SK-N-SH (cell line): Measurements from ENCODE around the gene SREK1IP1. TPM values are rescaled to one million over a fixed set of nuclear protein-coding genes. Genes with fewer than 3 reads are reported as not detected.

Source experiments
- CTCF ChIA-PET: fragments of 300-600, 350-600 bp; formaldehyde crosslinking; extraction: SDS; loops from one replicate; lab custom pipeline; 2021; lab: Yijun Ruan, JAX
- POLR2A ChIA-PET: fragments of 350-600 bp; sonication (Branson Sonifier 250); formaldehyde crosslinking; extraction: SDS; loops from one replicate; lab custom pipeline; 2020; ENCODE audit warnings: antibody characterized with exemption, inconsistent platforms; lab: Yijun Ruan, JAX
- DNase-seq: peaks from one replicate; pipeline ENCODE4 v3.0.0; 2012
- H2AFZ ChIP-seq: fragments of 200-600 bp; sonication (generic); 2 replicates; pipeline ENCODE4 v1.8.1; 2016; ENCODE audit warnings: antibody characterized with exemption, mild to moderate bottlenecking, low read depth
- H3F3A ChIP-seq: fragments of 200-600 bp; sonication (generic); replicated peaks from 2 replicates; pipeline ENCODE3; 2016; ENCODE audit warnings: antibody characterized with exemption, mild to moderate bottlenecking; ENCODE audit not compliant: insufficient read depth
- H3K27ac ChIP-seq, 2 experiments: fragments of 200-500 bp in 1 of 2; fragments of 200-600 bp in 1 of 2; sonication (Bioruptor generic) in 1 of 2; sonication (generic), shearing (Covaris generic) in 1 of 2; 2 replicates each; pipeline versions ENCODE4 v1.5.1 to v1.6.1; 2014 to 2016; ENCODE audit warnings: low read depth in 2 of 2, inconsistent platforms in 1 of 2, low read length in 1 of 2, mild to moderate bottlenecking in 1 of 2, mixed read lengths in 1 of 2
- H3K27me3 ChIP-seq: fragments of 200-600 bp; sonication (generic), shearing (Covaris generic); 2 replicates; pipeline ENCODE4 v1.6.1; 2016; ENCODE audit warnings: mixed run types; ENCODE audit not compliant: insufficient read depth
- H3K36me3 ChIP-seq, 2 experiments: fragments of 200-500 bp in 1 of 2; fragments of 200-600 bp in 1 of 2; sonication (Bioruptor generic) in 1 of 2; sonication (generic) in 1 of 2; replicated peaks in 1 of 2; 2 replicates each; pipeline versions ENCODE3 to v1.5.1; 2014 to 2016; ENCODE audit warnings: low read length in 1 of 2, mild to moderate bottlenecking in 1 of 2; ENCODE audit not compliant: insufficient read depth in 2 of 2, control insufficient read depth in 1 of 2
- H3K4me1 ChIP-seq, 2 experiments: fragments of 200-500 bp in 1 of 2; fragments of 200-600 bp in 1 of 2; sonication (Bioruptor generic) in 1 of 2; sonication (generic), shearing (Covaris generic) in 1 of 2; 2 replicates each; pipeline versions ENCODE4 v1.5.1 to v1.6.1; 2014 to 2016; ENCODE audit warnings: low read depth in 1 of 2, low read length in 1 of 2, mixed run types in 1 of 2; ENCODE audit not compliant: insufficient read depth in 2 of 2, control insufficient read depth in 1 of 2
- H3K4me2 ChIP-seq: fragments of 200-600 bp; sonication (generic), shearing (Covaris generic); 2 replicates; pipeline ENCODE4 v1.6.1; 2017; ENCODE audit warnings: mixed run types
- H3K4me3 ChIP-seq, 2 experiments: fragments of 200-500 bp in 1 of 2; fragments of 200-600 bp in 1 of 2; sonication (Bioruptor generic) in 1 of 2; sonication (generic), shearing (Covaris generic) in 1 of 2; 2 replicates each; pipeline versions ENCODE4 v1.5.1 to v1.8.1; 2014 to 2016; ENCODE audit warnings: low read depth in 2 of 2, inconsistent platforms in 1 of 2, low read length in 1 of 2, mild to moderate bottlenecking in 1 of 2, mixed read lengths in 1 of 2, moderate library complexity in 1 of 2
- H3K79me2 ChIP-seq: fragments of 200-600 bp; sonication (generic); 2 replicates; pipeline ENCODE4 v1.8.1; 2017; ENCODE audit warnings: mild to moderate bottlenecking; ENCODE audit not compliant: insufficient read depth
- H3K9ac ChIP-seq: fragments of 200-600 bp; sonication (generic); 2 replicates; pipeline ENCODE4 v1.6.1; 2017; ENCODE audit warnings: mixed run types
- H3K9me2 ChIP-seq: fragments of 200-600 bp; sonication (generic); 2 replicates; pipeline ENCODE4 v1.6.1; 2017; ENCODE audit warnings: mixed run types
- H3K9me3 ChIP-seq: fragments of 200-600 bp; sonication (generic); 2 replicates; pipeline ENCODE4 v1.6.1; 2017; ENCODE audit warnings: mixed run types, mild to moderate bottlenecking, moderate library complexity
- H4K20me1 ChIP-seq: fragments of 200-600 bp; sonication (generic); 2 replicates; pipeline ENCODE4 v1.6.1; 2017; ENCODE audit warnings: mild to moderate bottlenecking, mixed run types; ENCODE audit not compliant: insufficient read depth
- ELF1 ChIP-seq: IDR thresholded peaks from 2 replicates; pipeline ENCODE4 v1.4.0; 2012
- FOSL2 ChIP-seq: IDR thresholded peaks from 2 replicates; pipeline ENCODE4 v1.4.0; 2012; ENCODE audit warnings: low read depth, mild to moderate bottlenecking, moderate library complexity, borderline replicate concordance
- FOXJ3 ChIP-seq: sonication (generic); formaldehyde crosslinking; IDR thresholded peaks from 2 replicates; pipeline ENCODE4 v1.5.1; 2020; ENCODE audit warnings: mild to moderate bottlenecking, missing genetic modification reagents
- GATA2 ChIP-seq: sonication (generic); formaldehyde crosslinking; IDR thresholded peaks from 2 replicates; pipeline ENCODE4 v1.5.0; 2020; ENCODE audit warnings: mild to moderate bottlenecking, missing genetic modification reagents
- MEF2A ChIP-seq: IDR thresholded peaks from 2 replicates; pipeline ENCODE4 v1.4.0; 2012; ENCODE audit warnings: low read depth, borderline replicate concordance
- MXI1 ChIP-seq: IDR thresholded peaks from 2 replicates; pipeline ENCODE4 v1.6.1; 2012; ENCODE audit warnings: mild to moderate bottlenecking, low read depth, low read length, improper control_type of control experiment
- RFX5 ChIP-seq: IDR thresholded peaks from 2 replicates; pipeline ENCODE4 v1.6.1; 2012; ENCODE audit warnings: mild to moderate bottlenecking, improper control_type of control experiment, low read length
- RXRA ChIP-seq: IDR thresholded peaks from 2 replicates; pipeline ENCODE4 v1.4.0; 2012; ENCODE audit warnings: low read depth, mild to moderate bottlenecking, borderline replicate concordance
- TAF1 ChIP-seq: IDR thresholded peaks from 2 replicates; pipeline ENCODE4 v1.6.1; 2012; ENCODE audit warnings: low read depth, mild to moderate bottlenecking, low read length, moderate library complexity, borderline replicate concordance
- USF2 ChIP-seq: fragments of 150-350 bp; IDR thresholded peaks from 2 replicates; pipeline ENCODE4 v1.6.1; 2017; ENCODE audit warnings: antibody characterized with exemption, low read length, low read depth, borderline replicate concordance
- YY1 ChIP-seq: IDR thresholded peaks from 2 replicates; pipeline ENCODE4 v1.4.0; 2012; ENCODE audit warnings: low read depth, mild to moderate bottlenecking
- WGBS: methylation state at CpG from one replicate; pipeline ENCODE4 v1.1.6; 2017; ENCODE audit warnings: low lambda C conversion rate; 5-methylcytosine and 5-hydroxymethylcytosine counted together
- polyA plus RNA-seq, 3 experiments: library from polyadenylated mRNA; depleted of rRNA; stranded (reverse); fragments of >200 nt; gene quantifications; 2 replicates each; pipeline ENCODE4 v1.2.3, GENCODE V29; 2012
- TF ChIP-seq, protein P1 (sequence below): fragments of 200-600 bp; sonication (generic); IDR thresholded peaks from 2 replicates; pipeline ENCODE4 v1.6.1; 2017; ENCODE audit warnings: antibody characterized with exemption, mild to moderate bottlenecking, moderate library complexity
- TF ChIP-seq, protein P2 (sequence below): IDR thresholded peaks from 2 replicates; pipeline ENCODE4 v1.4.0; 2012; ENCODE audit warnings: low read depth, borderline replicate concordance
- TF ChIP-seq, protein P3 (sequence below): IDR thresholded peaks from 2 replicates; pipeline ENCODE4 v1.6.1; 2012; ENCODE audit warnings: mild to moderate bottlenecking, low read depth, low read length, moderate library complexity

The SREK1IP1 gene
- polyA plus RNA-seq, 1 of the 3 experiments (the other 2 are of a cell fraction): 1.2 TPM

DNA sequence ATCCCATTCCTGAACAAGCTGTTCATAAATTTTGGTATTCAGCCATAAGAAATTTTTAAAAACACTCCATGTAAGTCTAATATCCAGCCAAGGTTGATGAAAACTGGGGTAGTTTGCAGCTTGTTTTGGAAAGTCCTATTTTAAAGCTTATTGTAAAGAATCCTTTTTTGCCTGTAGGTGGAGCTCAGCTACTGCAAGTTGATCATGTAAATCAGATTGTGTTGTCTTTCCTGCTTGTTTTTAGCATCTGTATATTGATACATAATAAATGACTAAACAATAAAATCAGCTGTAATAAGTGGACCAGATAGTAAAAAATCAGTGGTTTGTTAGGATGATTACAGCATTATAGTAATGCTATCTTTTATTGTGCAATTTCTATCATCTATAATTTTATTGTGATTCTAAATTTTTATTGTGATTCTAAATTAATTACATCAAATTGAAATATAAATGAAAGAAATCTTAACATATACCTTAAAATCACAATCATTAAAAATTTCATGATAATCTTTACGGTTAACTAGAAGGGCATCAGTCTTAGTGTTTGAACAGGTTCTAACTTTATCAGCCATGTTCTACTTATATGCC, 42.7 kb upstream of the SREK1IP1 start (continued):
- TF ChIP-seq, protein P1, sequence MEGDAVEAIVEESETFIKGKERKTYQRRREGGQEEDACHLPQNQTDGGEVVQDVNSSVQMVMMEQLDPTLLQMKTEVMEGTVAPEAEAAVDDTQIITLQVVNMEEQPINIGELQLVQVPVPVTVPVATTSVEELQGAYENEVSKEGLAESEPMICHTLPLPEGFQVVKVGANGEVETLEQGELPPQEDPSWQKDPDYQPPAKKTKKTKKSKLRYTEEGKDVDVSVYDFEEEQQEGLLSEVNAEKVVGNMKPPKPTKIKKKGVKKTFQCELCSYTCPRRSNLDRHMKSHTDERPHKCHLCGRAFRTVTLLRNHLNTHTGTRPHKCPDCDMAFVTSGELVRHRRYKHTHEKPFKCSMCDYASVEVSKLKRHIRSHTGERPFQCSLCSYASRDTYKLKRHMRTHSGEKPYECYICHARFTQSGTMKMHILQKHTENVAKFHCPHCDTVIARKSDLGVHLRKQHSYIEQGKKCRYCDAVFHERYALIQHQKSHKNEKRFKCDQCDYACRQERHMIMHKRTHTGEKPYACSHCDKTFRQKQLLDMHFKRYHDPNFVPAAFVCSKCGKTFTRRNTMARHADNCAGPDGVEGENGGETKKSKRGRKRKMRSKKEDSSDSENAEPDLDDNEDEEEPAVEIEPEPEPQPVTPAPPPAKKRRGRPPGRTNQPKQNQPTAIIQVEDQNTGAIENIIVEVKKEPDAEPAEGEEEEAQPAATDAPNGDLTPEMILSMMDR: peak; percentile 86
- TF ChIP-seq RFX5: no peak

DNA sequence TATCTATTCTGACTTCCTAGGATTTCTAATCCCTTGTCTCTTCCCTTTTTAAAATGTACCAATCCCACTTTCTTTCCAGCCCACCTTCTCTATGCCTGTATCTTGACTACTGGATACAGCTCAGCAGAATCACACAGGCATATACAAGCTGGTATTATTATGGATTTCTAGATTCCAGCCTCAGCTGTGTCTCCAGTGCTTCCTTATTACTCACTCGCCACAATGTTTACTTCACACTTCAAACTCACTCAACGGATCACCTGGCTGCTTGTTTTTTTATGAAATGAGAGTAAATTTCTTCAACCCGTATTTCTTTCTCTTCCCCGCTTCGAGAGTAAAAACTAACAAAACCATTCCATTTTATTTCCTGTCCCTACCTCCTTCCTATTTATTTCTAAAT, 39.0 kb upstream of the SREK1IP1 start:
- ChIA-PET CTCF (interaction anchor here (0.5 to 1.4 kb wide), 3 partner anchors 232 to 677 kb away, joined by 4 to 5 read pairs (median 4); no protein-coding TSS in a partner anchor), POLR2A (no interaction called here)
- WGBS: 94% methylated on average over 5 of the region's 5 CpGs

More for the DNA sequence above, 39.0 kb upstream of the SREK1IP1 start:
- no peaks in the 10 kb centered on the region; a peak in 1 of 4 replicates for H3K4me1 ChIP-seq
- H3K4me2 ChIP-seq: no peak overlapping the region
- no peak overlapping the region for H3K4me3 ChIP-seq
- H3K79me2 ChIP-seq: no peaks in the 10 kb centered on the region
- no peak overlapping the region for H2AFZ ChIP-seq
- TF ChIP-seq RXRA (no peak), TAF1 (no peak), MXI1 (no peak), ELF1 (no peak), USF2 (no peak), FOSL2 (no peak), GATA2 (no peak), YY1 (no peak), FOXJ3 (CRISPR knock-in tag) (no peak), MEF2A (no peak)
- TF ChIP-seq, protein P2, sequence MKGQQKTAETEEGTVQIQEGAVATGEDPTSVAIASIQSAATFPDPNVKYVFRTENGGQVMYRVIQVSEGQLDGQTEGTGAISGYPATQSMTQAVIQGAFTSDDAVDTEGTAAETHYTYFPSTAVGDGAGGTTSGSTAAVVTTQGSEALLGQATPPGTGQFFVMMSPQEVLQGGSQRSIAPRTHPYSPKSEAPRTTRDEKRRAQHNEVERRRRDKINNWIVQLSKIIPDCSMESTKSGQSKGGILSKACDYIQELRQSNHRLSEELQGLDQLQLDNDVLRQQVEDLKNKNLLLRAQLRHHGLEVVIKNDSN: no peak
- TF ChIP-seq, protein P3, sequence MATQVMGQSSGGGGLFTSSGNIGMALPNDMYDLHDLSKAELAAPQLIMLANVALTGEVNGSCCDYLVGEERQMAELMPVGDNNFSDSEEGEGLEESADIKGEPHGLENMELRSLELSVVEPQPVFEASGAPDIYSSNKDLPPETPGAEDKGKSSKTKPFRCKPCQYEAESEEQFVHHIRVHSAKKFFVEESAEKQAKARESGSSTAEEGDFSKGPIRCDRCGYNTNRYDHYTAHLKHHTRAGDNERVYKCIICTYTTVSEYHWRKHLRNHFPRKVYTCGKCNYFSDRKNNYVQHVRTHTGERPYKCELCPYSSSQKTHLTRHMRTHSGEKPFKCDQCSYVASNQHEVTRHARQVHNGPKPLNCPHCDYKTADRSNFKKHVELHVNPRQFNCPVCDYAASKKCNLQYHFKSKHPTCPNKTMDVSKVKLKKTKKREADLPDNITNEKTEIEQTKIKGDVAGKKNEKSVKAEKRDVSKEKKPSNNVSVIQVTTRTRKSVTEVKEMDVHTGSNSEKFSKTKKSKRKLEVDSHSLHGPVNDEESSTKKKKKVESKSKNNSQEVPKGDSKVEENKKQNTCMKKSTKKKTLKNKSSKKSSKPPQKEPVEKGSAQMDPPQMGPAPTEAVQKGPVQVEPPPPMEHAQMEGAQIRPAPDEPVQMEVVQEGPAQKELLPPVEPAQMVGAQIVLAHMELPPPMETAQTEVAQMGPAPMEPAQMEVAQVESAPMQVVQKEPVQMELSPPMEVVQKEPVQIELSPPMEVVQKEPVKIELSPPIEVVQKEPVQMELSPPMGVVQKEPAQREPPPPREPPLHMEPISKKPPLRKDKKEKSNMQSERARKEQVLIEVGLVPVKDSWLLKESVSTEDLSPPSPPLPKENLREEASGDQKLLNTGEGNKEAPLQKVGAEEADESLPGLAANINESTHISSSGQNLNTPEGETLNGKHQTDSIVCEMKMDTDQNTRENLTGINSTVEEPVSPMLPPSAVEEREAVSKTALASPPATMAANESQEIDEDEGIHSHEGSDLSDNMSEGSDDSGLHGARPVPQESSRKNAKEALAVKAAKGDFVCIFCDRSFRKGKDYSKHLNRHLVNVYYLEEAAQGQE: no peak
- no peak for DNase-seq
- H3K36me3 ChIP-seq: peaks cover 28 to 31% of the 10 kb centered on the region in 2 experiments
- H3F3A ChIP-seq: peaks cover 8% of the 10 kb centered on the region
- H3K27ac ChIP-seq: no peak overlapping the region
- peaks cover 8% of the 10 kb centered on the region; the same call in 1 of the 2 replicates for H3K9me3 ChIP-seq
- H3K9ac ChIP-seq: no peak overlapping the region
- no peaks in the 10 kb centered on the region for H3K9me2 ChIP-seq
- H3K27me3 ChIP-seq: no peaks in the 10 kb centered on the region
- no peaks in the 10 kb centered on the region for H4K20me1 ChIP-seq
